Cortex of kidney (tissue), 1 donor: ENCODE results near the gene AVPR2.

Source experiments
- DNase-seq: peaks from one replicate; lab custom pipeline; 2025; lab: John Stamatoyannopoulos, UW

Gene AVPR2

DNA sequence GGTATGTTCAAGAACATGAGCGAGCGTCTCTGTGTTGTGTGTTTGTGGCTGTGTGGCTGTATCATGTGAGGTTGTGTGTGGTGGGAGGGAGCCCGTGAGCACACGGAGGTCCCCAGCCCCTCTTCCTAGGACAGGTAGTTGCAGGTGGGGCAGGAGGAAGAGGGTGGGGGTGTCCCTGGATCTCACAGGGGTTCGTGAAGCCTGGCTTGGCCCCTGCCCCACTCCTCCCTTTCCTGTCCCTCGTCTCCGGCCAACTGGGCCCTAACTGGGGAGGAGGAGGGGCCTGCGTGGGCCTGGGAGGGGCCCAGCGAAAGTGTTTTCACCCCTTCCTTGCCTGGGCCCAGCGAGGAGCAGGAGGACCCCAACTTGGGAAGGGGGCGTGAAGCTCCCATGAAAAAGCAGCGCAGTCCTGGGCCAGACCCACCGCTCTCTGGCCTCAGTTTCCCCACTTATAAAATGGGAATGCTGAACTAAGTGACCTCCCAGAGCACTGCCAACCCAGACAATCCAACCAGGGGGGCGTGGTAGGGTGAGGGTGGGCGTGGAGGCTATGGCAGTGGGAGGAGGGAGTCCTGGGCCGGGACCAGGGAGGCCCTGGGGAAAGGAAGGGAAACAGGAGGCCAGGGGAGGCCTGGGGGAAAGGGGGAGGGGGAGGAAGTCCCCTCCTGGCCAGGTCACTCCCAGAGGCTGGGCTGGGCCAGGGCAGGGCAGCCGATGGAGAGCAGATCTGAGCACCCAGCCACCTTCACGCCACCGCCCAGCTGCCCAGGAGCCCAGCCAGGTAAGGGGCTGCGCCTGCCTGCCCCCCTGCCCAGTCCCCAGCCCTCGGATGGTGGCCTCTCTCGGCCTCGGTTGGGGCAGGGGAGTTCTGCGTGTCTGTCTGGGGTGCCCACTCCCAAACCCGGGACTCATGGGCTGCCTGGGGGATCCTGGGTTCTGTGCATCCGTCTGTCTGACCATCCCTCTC is at the start of gene AVPR2:
TSS of gene AVPR2 (plus strand) at position 683 of the 967 bp plus-strand sequence. CDS start 473 bp downstream, outside the sequence.
- no peak for DNase-seq

DNA sequence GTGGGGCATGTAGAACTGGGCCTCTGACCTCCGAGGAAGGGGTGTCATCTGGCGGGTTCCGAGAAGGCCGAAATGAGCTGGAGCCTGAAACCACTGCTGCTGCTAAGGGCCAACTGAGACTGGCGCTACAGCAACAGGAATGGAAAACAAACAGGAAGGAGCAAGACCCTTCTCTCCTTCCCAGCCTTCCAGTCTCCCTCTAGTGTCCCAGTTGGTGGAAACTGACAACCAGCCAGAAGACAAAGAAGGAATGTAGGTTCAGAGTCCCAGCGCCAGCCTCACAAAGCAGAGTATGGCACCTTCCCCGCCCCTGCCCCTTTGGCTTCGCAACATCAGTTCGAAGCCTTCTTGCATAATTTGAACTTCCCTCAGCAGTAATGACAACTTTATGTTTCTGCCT is 49.8 kb upstream of the AVPR2 start:
- no peak for DNase-seq

DNA sequence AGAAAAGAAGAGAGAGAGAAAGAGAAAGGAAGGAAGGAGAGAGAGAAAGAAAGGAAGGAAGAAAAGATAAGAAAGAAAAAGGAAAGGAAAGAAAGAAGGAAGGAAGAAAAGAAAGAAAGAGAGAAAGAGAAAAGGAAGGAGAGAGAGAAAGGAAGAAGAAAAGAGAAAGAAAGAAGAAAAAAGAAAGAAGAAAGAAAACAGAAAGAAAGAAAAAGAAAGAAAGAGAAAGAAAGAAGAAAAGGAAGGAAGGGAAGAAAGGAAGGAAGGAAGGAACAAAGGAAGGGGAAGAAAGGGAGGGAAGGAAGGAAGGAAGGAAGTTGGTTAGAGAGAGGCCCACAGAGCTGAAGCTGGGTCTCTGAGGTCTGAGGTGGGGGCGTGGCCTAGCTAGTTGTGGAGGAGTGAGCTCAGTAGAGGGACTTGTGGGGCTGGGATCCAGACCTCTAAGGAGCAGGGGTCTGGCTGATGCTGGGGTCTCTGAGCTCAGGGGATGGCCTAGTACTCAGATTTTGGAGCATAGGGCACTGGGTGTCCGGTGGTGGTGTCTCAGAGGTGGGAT is 47.0 kb upstream of the AVPR2 start:
- DNase-seq: no peak

DNA sequence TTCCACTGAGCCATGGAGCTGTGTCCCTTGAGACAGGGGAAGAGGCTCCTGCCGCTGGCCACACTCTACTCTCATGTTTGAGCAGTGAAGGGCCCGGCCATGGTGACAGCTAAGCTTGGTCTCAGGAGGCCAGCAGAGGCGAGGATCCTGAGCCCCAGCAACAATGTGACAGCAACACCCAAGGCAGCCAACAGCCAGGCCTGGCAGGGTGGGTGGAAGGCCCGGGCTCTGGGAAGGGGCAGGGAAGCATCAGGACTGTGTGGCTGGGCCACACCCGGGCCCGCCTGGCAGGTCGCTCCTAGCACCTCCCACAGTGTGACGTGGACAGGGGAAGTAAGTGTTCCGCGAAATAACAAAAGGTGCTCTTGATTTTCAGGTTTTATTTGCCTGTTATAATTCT is 43.3 kb upstream of the AVPR2 start:
- no peak for DNase-seq

DNA sequence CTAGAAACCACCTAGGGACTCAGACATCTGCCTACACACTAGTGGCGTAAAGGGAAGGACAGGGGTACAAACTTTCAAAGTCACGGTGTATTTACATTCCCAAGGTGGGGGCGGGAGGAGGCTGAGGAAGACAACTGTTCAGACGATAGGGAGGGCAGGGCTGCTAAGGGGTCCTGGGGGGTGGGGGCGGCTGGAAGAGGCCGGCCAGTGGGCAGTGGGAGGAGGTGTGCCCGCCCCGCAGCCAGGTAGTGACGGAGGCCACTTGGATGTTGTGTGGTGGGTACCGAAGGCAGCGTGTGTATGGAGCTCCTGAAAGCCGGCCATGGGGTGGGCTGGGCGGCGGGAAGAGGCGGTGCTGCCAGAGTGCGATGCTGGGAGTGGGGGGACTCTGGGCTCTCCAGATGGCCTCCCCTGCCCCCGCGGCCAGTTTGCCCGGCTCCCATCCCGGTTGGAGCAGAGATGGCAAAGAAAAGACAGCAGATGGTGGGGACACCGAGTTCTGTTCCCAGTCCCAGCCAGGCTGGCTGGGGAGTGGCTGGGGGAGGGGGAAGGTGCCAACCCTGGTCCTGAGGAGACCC is 42.7 kb upstream of the AVPR2 start:
- DNase-seq: no peak

DNA sequence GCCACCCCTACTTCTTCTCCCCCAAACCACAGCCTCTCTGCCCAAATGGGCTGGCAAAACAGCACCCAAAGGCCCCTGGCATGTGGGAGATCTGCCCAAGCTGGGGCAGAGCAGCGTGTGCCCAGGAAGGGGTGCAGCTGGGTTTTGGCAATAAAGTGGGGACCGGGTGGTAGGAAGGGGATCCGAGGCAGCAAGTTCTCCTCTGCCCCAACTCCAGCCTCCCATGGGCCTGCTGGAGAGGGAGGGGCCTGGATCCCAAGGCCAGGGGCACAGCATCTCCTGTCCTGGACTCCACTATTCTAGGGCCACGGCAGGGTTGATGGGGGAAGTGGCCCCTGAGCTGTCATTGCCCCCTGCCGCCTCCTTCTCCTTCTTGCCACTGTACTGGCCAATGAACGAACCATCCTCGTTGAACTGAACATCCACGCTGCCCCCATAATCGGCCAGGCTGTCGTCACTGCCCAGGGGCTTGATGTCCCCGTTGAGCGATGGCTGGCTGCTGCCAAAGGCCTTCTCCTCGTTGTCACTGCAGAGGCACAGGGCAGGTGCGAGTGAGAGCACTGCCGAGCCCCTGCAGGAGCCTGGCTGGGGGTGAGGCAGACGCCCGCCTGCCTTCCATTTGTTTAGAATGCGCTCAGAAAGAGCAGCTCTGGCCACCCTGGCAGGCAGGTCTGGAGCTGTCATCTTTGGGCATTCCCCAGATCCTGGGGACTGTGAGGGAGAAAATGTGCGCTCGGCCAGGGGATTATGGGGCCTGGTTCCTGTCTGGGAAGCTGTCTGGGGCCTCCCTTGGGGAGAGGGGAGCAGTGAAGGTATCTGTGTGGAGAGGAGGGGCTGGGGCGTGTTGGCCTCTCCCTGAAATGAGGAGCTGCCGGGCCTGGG is 41.9 kb upstream of the AVPR2 start:
- no peak for DNase-seq

DNA sequence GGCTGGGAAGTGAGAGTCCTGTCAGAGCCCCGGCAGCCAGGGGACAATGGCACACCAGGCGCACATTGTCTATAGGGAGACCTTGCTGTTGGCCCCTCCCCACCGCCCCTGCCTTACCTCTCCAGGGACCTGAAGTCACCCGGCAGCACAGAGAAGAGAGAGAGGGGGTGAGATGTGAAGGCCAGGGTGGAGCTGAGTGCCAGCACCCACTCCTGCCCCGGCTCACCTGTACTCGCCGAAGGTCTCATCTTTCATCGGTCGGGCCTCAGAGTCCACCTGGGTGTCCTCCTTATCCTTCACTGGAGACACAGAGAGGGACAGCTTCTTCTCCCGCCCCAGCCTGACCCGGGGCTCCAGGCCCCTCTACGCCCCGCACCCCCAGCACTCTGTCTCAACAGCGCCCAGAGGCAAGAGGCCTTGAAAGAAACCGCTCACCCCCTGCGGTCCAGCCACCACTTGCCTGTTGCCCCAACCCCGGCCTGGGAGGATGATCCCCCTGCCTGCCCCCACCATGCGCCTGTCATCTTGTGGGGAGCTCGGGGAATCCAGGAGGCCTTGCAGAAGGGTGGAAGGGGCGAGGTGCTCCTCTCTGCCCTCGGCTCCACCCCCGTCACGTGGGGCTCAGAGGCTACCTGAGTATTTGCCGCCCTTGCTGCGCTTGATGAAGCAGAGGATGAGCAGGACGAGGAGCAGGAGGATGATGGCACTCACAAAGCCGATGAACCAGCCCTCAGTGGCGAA is 41.1 kb upstream of the AVPR2 start:
- DNase-seq: no peak

DNA sequence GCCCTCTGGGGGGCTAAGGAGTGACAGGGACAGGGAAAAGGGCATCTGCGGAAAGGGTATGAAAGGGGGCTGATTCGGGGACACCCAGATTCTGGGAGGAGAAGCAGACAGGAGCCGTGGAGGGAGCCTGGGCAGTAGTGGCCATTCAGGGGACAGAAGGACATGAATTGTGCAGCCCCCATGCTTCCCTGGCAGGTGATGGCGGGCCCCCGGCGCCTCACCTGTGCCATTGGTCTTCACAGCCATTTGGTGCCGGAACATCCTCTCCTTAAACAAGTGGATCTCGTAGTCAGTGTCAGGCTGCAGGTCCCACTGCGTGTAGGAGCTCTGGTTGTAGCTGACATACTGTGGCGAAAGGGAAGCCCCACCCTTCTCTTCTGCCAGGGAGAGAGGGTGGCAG is 40.4 kb upstream of the AVPR2 start:
- DNase-seq: no peak

DNA sequence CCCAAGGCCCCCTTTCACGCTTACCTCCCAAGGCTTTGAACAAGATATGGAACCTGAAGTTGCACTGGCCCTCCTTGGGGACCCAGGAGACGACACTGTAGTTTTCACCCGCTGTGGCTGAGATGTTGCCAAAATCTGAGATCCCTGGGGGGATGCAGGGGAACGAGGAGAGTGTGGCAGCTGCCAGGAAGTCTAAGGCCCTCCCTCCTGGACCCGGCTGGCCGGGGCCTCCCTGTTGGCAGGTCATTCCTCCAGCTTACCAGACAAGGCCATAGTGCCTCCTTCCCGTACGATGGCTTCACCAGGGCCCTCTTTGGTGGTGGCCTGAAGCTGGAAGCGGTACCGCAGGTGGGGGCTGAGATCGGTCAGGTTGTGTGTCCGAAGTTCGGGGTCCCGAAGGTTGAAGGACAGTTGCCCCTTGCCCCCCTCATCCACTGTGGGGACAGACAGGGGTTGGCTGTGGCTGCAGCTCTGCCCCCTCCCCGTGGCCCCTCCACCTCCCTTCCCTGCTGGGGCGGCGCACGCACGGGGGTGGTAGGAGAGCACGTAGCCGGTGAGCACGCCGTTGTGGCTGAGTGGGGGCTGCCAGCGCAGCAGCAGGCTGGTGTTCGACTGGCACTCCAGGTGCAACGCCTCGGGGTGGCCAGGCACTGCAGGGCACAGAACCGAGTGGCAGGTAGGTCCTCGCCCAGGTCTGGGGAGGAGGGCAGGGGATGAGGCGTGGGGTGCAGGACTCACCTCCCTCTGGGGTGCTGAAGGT is 39.7 kb upstream of the AVPR2 start:
- DNase-seq: no peak

DNA sequence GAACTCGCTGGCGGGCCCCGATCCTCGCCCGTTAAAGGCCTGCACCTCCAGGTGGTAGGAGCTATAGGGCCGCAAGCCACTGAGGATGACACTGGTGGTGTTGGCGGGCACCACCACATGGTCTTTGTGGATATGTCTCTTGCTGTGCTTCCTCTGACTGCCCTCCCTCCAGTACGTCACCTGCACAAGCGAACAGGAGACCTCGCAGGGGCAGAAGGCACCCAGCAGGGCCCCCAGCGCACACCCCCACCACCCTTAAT is 39.2 kb upstream of the AVPR2 start:
- no peak for DNase-seq

DNA sequence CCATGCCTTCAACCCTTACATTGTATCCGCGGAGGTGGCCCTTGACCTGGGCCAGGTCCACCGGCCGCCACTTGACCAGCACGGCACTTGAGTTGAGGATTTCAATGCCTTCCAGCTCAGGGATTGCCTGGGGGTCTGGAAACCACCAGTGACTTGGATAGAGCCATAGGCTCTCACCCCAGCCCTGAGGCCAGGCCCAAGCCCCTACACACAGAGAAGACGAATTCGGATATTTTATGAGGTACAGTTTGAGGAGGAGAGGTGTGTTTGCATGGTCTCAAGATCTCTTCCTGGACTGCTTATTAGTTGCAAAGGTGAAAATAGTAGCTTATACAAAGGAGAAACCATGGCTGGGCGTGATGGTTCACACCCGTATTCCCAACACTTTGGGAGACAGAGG is 38.8 kb upstream of the AVPR2 start:
- no peak for DNase-seq

DNA sequence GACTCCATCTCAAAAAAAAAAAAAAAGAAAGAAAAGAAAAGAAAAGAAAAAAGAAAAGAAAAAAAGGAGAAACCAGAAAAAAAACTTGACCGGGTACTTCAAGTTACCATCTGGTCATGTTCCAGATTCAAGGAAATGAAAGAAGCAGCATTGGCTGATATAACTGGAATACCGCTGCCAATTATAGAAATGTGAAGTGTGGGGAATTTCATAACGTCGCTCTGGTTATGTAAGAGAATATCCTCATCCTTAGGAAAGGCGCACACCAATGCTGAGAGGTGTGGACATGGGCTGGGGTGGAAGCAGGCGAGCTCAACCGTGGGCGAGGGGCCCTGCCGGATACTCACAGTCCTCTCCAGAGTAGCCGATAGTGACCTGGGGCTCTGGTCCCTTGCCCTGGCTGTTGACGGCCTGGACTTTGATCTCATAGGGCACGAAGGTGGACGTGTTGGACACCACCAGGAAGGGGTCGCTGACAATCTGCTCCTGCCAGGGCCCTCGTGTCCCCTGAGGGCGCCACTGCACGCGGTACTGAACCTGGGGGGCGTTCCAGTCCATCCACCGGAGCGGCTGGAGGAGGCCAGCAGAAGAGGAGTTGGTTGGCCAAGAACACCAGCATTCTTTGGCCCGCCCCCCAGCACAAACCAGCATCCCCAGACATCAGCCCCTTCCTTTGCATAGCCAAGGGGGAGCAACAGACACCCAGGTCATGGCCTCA is 38.0 kb upstream of the AVPR2 start:
- DNase-seq: no peak

DNA sequence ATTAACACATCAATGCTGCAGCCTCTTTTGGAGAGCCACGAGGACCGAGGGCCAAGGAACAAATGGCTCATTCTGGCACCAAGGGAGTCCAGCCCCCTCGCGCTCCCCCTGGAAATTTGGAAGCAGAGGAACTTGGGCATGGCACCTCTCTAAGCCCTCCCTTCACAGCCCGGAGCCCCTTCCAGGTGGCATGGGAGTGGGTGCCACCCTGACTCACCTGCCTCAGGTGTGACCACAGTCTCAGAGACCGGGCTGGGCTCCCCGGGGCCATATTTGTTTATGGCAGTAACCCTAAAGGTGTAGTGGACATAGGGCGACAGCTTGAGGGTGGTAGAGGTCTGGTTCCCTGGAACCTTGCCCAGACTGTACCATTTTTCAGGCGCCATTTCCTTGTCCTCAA is 37.3 kb upstream of the AVPR2 start:
- no peak for DNase-seq

DNA sequence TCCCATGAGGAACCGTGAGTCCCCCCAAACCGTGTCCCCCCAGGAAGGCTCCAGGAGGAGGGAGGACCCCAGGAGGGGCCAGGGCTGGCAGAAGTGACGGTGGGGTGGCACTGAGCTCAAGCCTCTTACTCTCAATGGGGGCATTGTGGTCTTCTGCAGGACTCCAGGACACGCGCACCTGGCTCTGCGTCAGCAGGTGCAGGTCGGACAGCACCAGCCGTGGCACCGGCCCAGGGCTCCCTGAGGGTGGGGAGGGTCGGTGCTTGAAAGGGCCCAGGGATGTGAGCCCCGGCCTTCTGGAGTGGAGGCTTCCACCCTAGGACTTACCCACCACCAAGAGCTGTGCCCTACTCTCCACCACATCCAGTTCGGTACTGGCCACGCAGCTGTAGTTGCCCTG is 36.8 kb upstream of the AVPR2 start:
- no peak for DNase-seq

DNA sequence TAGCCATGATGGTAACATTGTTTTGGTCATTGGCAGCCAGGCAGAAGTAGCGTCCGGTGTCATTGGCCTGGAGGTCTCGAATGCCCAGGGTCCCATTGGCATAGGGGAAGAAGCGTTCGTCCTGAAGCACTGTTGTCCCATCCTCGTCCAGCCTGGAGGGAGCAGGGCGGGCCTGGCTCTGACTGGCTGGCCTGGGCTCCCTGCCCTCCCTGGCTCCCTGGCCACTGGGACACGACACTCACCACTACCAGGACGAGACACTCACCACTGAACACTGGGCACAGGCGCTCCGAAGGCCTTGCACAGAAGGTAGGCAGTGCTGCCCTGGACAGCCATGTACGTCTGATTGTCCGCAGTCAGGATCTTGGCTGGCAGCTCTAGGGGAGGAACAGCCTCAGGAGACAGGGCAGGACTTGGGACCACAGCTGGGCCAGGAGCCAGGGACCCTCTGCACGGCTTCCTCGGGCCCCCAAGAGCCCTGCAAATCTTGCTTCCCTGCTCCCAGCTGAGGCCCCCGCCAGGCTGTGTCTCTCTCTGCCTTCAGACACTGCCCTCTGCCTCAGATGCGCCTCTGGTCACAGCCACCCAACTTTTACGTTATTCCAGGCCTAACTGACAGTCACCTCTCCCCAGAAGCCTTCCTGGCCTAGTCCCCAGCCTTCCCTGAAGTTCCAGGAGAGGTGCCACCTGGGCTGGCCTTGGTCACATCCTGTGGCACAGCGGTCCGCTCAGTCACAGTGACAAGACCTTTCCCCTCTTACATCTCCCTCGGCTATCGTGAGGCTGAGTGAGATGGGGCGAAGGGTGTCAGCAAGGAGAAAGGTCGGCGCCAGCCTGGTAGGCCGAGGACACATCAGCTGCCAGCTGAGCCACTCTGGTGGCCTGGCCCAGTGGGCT is 35.6 kb upstream of the AVPR2 start:
- no peak for DNase-seq

DNA sequence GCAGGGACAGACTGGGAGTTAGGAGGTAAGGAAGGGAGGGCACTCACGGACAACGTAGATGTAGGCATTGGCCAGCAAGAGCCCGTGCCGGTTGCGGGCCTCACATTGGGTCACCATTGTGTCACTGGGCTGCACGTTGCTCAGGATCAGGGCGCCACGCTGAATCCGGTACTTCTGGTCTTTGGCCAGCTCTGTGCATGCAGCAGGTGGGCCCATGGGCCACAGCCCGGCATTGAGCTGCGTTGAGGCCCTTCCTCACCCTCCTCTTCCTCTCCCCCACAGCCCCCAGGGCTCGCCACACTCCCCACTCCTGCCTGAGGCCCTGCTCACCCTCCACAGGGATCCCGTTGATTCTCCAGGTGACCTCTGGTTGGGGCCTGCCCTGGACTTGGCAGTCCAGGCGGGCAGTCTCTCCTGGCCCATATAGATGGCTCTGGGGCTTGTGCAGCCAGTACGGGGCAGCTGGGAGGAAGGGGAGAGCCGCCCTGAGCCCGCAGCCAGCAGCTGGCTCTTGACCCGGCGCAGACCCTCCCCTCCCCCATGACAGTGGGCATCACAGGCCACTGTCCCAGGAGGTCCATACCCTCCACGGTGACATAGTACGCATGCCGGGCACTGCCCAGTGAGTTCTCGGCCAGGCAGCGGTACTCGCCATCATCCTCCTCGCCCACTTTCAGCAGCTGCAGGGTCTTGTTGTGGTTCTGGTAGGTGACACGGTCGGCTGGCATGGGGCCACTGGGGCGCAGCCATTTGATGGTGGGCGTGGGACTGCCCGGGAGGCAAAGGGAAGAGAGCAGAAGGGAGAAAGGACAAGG is 34.8 kb upstream of the AVPR2 start:
- DNase-seq: no peak

DNA sequence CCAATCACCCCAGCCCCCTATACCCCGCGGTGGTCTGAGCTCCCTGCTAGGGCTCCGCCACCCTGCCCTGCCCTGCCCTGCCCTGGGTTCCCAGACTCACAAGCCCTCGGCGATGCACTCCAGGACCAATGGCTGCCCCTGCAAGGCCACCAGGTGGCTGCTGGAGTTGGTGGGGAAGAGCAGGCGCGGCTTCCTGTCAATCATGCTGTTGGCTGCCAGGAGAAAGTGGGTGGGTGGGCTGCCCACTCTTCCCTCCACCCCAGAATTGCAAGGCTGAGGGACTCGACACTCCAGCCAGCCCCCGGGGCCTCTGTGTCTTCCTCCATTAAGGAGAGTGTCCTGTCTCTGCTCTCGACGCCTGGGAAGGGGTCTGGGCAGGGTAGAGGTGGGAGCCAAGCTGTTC is 34.2 kb upstream of the AVPR2 start:
- DNase-seq: no peak

DNA sequence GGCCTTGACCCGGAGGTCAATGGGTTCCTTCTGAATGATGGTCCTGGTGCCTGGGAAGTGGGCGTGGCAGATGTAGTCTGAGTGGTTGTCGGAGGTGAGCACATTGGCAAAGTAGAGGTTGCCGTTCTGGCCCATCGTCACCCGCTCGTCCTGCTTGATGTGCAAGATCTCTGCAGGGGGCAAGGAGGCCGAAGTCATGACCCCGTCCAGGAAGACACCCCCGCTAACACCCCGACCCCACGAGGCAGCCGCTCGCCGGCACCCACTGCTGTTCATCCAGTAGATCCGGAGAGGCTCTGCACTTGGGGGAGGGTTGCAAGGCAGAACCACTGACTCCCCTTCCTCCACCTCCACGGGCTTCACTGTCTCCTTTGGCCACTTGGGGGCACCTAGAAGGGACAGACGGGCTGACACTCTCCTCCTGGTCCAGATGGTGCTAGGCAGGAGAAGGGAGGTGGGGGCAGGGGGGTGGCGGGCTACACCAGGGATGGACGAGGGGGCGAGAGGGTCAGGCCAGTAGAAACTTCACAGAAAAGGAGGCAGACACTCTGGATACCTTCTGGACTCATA is 33.6 kb upstream of the AVPR2 start:
- DNase-seq: no peak
